ENCODE measurements around the gene PSORS1C1. TPM values are rescaled to one million over a fixed set of nuclear protein-coding genes. Genes with fewer than 3 reads are reported as not detected.
A peak's percentile ranks its signal among the peaks of the same experiment; 100 is the strongest.

The PSORS1C1 gene
- total RNA-seq, 2 experiments from 2014 or later: not detected

GRCh38 chr6:31081872-31082271 lies 32.7 kb upstream of the PSORS1C1 start:
- POLR2A ChIA-PET: no interaction called here
- no peaks in the 10 kb centered on the region for H3K9me3 Mint-ChIP-seq
- H3K4me3 ChIP-seq (ENCODE audit: low read length): no peak overlapping the region
- no peak for TF ChIP-seq CTCF (IDR thresholded peaks at IDR 0.05)
- H3K27me3 Mint-ChIP-seq: peaks cover 5% of the 10 kb centered on the region
- no peak overlapping the region for H3K27ac Mint-ChIP-seq
- H3K36me3 ChIP-seq (ENCODE audit: insufficient read depth, low read length): no peaks in the 10 kb centered on the region
- H3K4me1 Mint-ChIP-seq (ENCODE audit: low read depth): peaks cover 9% of the 10 kb centered on the region
- DNase-seq: no peak
- CTCF ChIA-PET: no interaction called here
- H3K4me1 ChIP-seq (ENCODE audit: insufficient read depth, low read length): peaks cover 9% of the 10 kb centered on the region
- intact Hi-C loops (cut with DNase I, micrococcal nuclease): loop anchor here (5.0 to 10.0 kb wide), 2 partner anchors 337 to 600 kb away; partner anchors contain the start of genes FLOT1 (in 1 of the 2) and IER3 (in 1 of the 2)
- no peaks in the 10 kb centered on the region for H3K36me3 Mint-ChIP-seq (ENCODE audit: low read depth)
- ATAC-seq (ENCODE audit: poor library complexity): no peak
- no peaks in the 10 kb centered on the region for H3K27me3 ChIP-seq (ENCODE audit: control insufficient read depth in 1 of 2, insufficient read depth in 2 of 2, low read length in 2 of 2)
- H3K4me3 Mint-ChIP-seq: no peak overlapping the region
- H3K9me3 ChIP-seq (ENCODE audit: control insufficient read depth in 1 of 2, insufficient read depth in 1 of 2, low read length in 2 of 2): no peaks in the 10 kb centered on the region
- H3K27ac ChIP-seq (ENCODE audit: low read depth in 1 of 2, low read length in 2 of 2): no peak overlapping the region

- intact Hi-C loops (cut with DNase I, micrococcal nuclease): loop anchor here (5.0 to 10.0 kb wide), 2 partner anchors 339 to 602 kb away; partner anchors contain the start of genes FLOT1 (in 1 of the 2) and IER3 (in 1 of the 2)
- H3K9me3 ChIP-seq (ENCODE audit: control insufficient read depth in 1 of 2, insufficient read depth in 1 of 2, low read length in 2 of 2): no peaks in the 10 kb centered on the region
- H3K4me1 ChIP-seq (ENCODE audit: insufficient read depth, low read length): peaks cover 11% of the 10 kb centered on the region
- Mint-ChIP-seq H3K36me3 (ENCODE audit: low read depth) (no peaks in the 10 kb centered on the region), H3K27ac (no peak overlapping the region), H3K27me3 (peaks cover 5% of the 10 kb centered on the region), H3K9me3 (no peaks in the 10 kb centered on the region), H3K4me1 (ENCODE audit: low read depth) (peaks cover 15% of the 10 kb centered on the region), H3K4me3 (no peak overlapping the region)
- no peak overlapping the region for H3K4me3 ChIP-seq (ENCODE audit: low read length)
- H3K27ac ChIP-seq (ENCODE audit: low read depth in 1 of 2, low read length in 2 of 2): no peak overlapping the region
- DNase-seq (peak in 10 of 14 experiments; percentile 5 to 64 (median 25)), ATAC-seq (ENCODE audit: poor library complexity) (no peak)
- ChIA-PET POLR2A (no interaction called here), CTCF (no interaction called here)
- no peaks in the 10 kb centered on the region for H3K36me3 ChIP-seq (ENCODE audit: insufficient read depth, low read length)
- H3K27me3 ChIP-seq (ENCODE audit: control insufficient read depth in 1 of 2, insufficient read depth in 2 of 2, low read length in 2 of 2): no peaks in the 10 kb centered on the region
- no peak for TF ChIP-seq CTCF (IDR thresholded peaks at IDR 0.05)
These were observed 30.8 kb upstream of the PSORS1C1 start for GRCh38 chr6:31083742-31084354.

- Mint-ChIP-seq H3K27me3 (no peaks in the 10 kb centered on the region), H3K4me3 (no peak overlapping the region), H3K4me1 (ENCODE audit: low read depth) (peaks cover 21% of the 10 kb centered on the region), H3K27ac (no peak overlapping the region), H3K9me3 (no peaks in the 10 kb centered on the region), H3K36me3 (ENCODE audit: low read depth) (no peaks in the 10 kb centered on the region)
- intact Hi-C loops (cut with DNase I, micrococcal nuclease): loop anchor here (1.0 to 10.0 kb wide), 7 partner anchors 28 to 405 kb away; partner anchors contain the start of genes FLOT1 (in 2 of the 2), IER3 (in 2 of the 2) and VARS2 (in 1 of the 2)
- Histone ChIP-seq H3K4me3 (ENCODE audit: low read length) (no peak overlapping the region), H3K27me3 (ENCODE audit: control insufficient read depth in 1 of 2, insufficient read depth in 2 of 2, low read length in 2 of 2) (no peaks in the 10 kb centered on the region), H3K36me3 (ENCODE audit: insufficient read depth, low read length) (no peaks in the 10 kb centered on the region), H3K27ac (ENCODE audit: low read depth in 1 of 2, low read length in 2 of 2) (no peak overlapping the region), H3K4me1 (ENCODE audit: insufficient read depth, low read length) (peaks cover 9% of the 10 kb centered on the region), H3K9me3 (ENCODE audit: control insufficient read depth in 1 of 2, insufficient read depth in 1 of 2, low read length in 2 of 2) (no peaks in the 10 kb centered on the region)
- TF ChIP-seq CTCF (IDR thresholded peaks at IDR 0.05): no peak
- ATAC-seq (ENCODE audit: poor library complexity) (no peak), DNase-seq (no peak)
- POLR2A ChIA-PET: interaction anchor here (0.6 to 1.5 kb wide), 8 partner anchors 28 to 490 kb away, joined by 3 to 5 read pairs (median 3); partner anchors contain the start of genes GTF2H4, IER3 and PSORS1C1
- CTCF ChIA-PET: interaction anchor here (0.6 to 1.7 kb wide), 16 partner anchors 8 to 408 kb away, joined by 3 to 17 read pairs (median 4); partner anchors contain the start of gene GTF2H4
These were observed 27.7 kb upstream of the PSORS1C1 start for GRCh38 chr6:31086788-31087440.
